GM10266 (cell line): ENCODE data around the gene SNX4.
"Not testable (repeated sequence)": the region's sequence is repeated elsewhere in the genome, so short reads cannot be mapped to it uniquely, and the experiment has no call there.

Experiments
- DNase-seq: peaks from one replicate; pipeline ENCODE4 v3.0.0; 2012; ENCODE audit errors: extremely low spot score
- CTCF ChIP-seq: IDR thresholded peaks from 2 replicates; pipeline ENCODE4 v1.5.1; 2012; ENCODE audit warnings: mild to moderate bottlenecking, low read depth; ENCODE audit not compliant: control insufficient read depth, insufficient read depth; ENCODE audit errors: missing control alignments

Gene SNX4

GRCh38 chr3:125431391-125431790, 88.6 kb downstream of the SNX4 start:
- TF ChIP-seq CTCF = no peak
- no peak for DNase-seq

- no peak for TF ChIP-seq CTCF
- DNase-seq = no peak
These were observed 91.7 kb downstream of the SNX4 start for GRCh38 chr3:125428216-125428830.

- no peak for TF ChIP-seq CTCF
These were observed 101.7 kb downstream of the SNX4 start for GRCh38 chr3:125418306-125418705.

GRCh38 chr3:125416235-125416634, 103.8 kb downstream of the SNX4 start:
- no peak for DNase-seq
- TF ChIP-seq CTCF = no peak

More at GRCh38 chr3:125418306-125418705, 101.7 kb downstream of the SNX4 start:
- DNase-seq = no peak

- no peak for TF ChIP-seq CTCF
- no peak for DNase-seq
These were observed 105.3 kb downstream of the SNX4 start for GRCh38 chr3:125414669-125415068.

GRCh38 chr3:125410922-125411321, 109.1 kb downstream of the SNX4 start:
- no peak for TF ChIP-seq CTCF
- no peak for DNase-seq

- no peak for TF ChIP-seq CTCF
- no peak for DNase-seq
These were observed 113.9 kb downstream of the SNX4 start for GRCh38 chr3:125406070-125406469.

GRCh38 chr3:125405515-125405914, 114.5 kb downstream of the SNX4 start:
- DNase-seq = not testable (repeated sequence)
